GM13976 (cell line): ENCODE data around the gene DOCK7.

ENCODE experiments used
- DNase-seq: peaks from one replicate; pipeline ENCODE4 v3.0.0; 2012; ENCODE audit warnings: low spot score
- in situ Hi-C: fragments of 300-500 bp; cut with MboI; formaldehyde crosslinking; loops from one replicate; pipeline ENCODE4 v1.12.0; 2022; ENCODE audit warnings: low sequenced_read_pairs, mixed read lengths, inconsistent platforms; ENCODE audit not compliant: unreplicated experiment
- TF ChIP-seq, protein P1 (sequence below): IDR thresholded peaks from 2 replicates; pipeline ENCODE4 v1.5.1; 2012; ENCODE audit warnings: borderline replicate concordance, mild to moderate bottlenecking; ENCODE audit not compliant: insufficient read depth; ENCODE audit errors: extremely low read depth, missing control alignments, control extremely low read depth

Gene DOCK7

GRCh38 chr1:62516600-62516999 lies 171.6 kb downstream of the DOCK7 start:
- TF ChIP-seq, protein P1, sequence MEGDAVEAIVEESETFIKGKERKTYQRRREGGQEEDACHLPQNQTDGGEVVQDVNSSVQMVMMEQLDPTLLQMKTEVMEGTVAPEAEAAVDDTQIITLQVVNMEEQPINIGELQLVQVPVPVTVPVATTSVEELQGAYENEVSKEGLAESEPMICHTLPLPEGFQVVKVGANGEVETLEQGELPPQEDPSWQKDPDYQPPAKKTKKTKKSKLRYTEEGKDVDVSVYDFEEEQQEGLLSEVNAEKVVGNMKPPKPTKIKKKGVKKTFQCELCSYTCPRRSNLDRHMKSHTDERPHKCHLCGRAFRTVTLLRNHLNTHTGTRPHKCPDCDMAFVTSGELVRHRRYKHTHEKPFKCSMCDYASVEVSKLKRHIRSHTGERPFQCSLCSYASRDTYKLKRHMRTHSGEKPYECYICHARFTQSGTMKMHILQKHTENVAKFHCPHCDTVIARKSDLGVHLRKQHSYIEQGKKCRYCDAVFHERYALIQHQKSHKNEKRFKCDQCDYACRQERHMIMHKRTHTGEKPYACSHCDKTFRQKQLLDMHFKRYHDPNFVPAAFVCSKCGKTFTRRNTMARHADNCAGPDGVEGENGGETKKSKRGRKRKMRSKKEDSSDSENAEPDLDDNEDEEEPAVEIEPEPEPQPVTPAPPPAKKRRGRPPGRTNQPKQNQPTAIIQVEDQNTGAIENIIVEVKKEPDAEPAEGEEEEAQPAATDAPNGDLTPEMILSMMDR: no peak
- in situ Hi-C loops: no loop called here
- DNase-seq: no peak

DNA sequence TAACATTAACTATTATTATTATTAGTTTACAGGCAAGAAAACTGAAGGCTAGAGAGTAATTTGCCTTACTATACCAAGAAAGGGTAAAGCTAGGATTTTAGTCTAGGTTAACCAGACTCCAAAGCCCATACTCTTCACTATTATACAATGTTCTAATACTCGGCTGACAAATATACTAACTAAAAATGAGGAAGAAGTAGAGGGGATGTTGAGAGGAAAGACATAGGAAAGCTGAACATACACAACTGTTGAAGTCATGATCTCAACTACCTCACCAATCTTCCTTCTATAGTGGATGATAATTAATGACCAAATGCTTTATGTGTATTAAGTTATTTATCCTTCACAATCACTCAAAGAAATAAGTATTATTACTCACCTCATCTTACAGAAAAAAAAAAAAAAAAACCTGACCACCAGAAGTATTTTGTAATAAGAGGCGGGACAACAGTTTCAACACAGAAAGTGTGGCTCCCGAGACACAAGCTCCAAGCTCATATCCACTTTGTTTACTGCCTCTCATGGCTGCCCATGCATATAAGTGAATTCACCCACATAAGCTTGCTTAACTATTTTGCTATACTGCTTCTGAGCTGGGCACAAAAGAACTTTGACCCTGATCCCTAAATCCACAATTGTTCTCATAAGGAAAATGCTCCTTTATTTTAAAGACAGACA lies 173.3 kb downstream of the DOCK7 start:
- in situ Hi-C loops: no loop called here
- no peak for DNase-seq
- TF ChIP-seq, protein P1: no peak

DNA sequence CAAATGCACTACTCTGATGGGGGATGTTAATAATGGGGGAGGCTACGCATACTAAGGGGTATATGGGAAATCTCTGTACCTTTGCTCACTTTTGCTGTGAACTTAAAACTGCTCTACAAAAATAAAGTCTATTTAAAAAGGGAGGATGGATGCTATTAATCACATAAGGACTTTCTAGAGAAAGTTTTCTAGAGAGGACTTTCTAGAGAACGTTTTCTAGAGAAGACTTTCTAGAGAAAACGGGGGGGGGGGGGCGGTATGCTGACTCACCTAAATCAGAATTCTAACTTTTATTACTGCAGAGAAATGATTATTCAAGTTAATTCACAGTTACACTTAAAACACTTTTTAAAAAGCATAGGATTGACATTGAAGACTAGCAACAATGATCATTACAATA lies 175.2 kb downstream of the DOCK7 start:
- no peak for DNase-seq
- TF ChIP-seq, protein P1: no peak
- in situ Hi-C loops: no loop called here

DNA sequence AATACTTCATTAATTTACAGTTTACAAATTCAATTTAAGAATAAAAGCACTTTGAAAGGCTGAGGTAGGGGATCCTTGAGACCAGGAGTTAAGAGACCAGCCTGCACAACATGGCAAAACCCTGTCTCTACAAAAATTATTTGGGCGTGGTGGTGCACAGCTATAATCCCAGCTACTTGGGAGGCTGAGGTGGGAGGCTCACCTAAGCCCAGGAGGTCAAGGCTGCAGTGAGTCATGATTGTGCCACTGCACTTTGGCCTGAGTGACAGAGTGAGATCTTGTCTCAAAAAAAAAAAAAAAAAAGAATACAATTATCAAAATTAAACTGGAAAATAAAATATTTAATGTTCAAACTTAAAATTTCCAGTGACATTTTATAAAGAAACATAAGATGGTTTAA lies 179.2 kb downstream of the DOCK7 start:
- in situ Hi-C loops: no loop called here
- DNase-seq: no peak
- TF ChIP-seq, protein P1: no peak

GRCh38 chr1:62508187-62508758 lies 179.9 kb downstream of the DOCK7 start:
- DNase-seq: peak; percentile 41
- in situ Hi-C loops: no loop called here

GRCh38 chr1:62500210-62500609 lies 188.0 kb downstream of the DOCK7 start:
- in situ Hi-C loops: no loop called here
- no peak for DNase-seq
- TF ChIP-seq, protein P1: no peak

More at GRCh38 chr1:62508187-62508758, 179.9 kb downstream of the DOCK7 start:
- TF ChIP-seq, protein P1: peak; percentile 48
